HEK293 (cell line): Measurements from ENCODE around the gene DIP2C.

Experiments used
- CTCF ChIP-seq: fragments of 450-650 bp; formaldehyde crosslinking; IDR thresholded peaks from 2 replicates; pipeline ENCODE4 v1.5.1; 2016; ENCODE audit warnings: missing biosample characterization, missing genetic modification characterization
- PBX3 ChIP-seq: sonication (generic); formaldehyde crosslinking; IDR thresholded peaks from 2 replicates; pipeline ENCODE4 v1.8.1; 2022; ENCODE audit warnings: mild to moderate bottlenecking, moderate library complexity, missing genetic modification reagents
- PRDM1 ChIP-seq: fragments of 450-650 bp; formaldehyde crosslinking; IDR thresholded peaks from 2 replicates; pipeline ENCODE4; 2016; ENCODE audit warnings: missing biosample characterization, missing genetic modification characterization
- ZNF626 ChIP-seq: fragments of 450-650 bp; sonication (Bioruptor Pico); formaldehyde crosslinking; IDR thresholded peaks from 2 replicates; pipeline ENCODE4 v1.5.1; 2018; ENCODE audit warnings: missing biosample characterization, missing genetic modification characterization, inconsistent platforms

- TF ChIP-seq PRDM1 (tag by site-specific recombination) (no peak), CTCF (tag by site-specific recombination) (no peak), PBX3 (CRISPR knock-in tag) (no peak), ZNF626 (tag by site-specific recombination) (no peak)
These were observed 277.9 kb downstream of the DIP2C start for GRCh38 chr10:411603-412002.
